Measurements from ENCODE around the gene ANKRD63. TPM values are rescaled to one million over a fixed set of nuclear protein-coding genes. Genes with fewer than 3 reads are reported as not detected.
A peak's percentile ranks its signal among the peaks of the same experiment; 100 is the strongest.

ANKRD63 gene
- total RNA-seq, 2 donors from 2014 or later, result not detected

GRCh38 chr15:40258544-40258943, 24.3 kb downstream of the ANKRD63 start:
- DNase-seq (ENCODE audit: low spot score in 2 of 2), result no peak
- no peak for ATAC-seq
- no peaks in the 10 kb centered on the region for H3K36me3 Mint-ChIP-seq

GRCh38 chr15:40257656-40258450, 25.0 kb downstream of the ANKRD63 start:
- Mint-ChIP-seq H3K27ac (peak overlapping the region in 1 of 2 donors; percentile 36), H3K36me3 (no peaks in the 10 kb centered on the region)

More at GRCh38 chr15:40258544-40258943, 24.3 kb downstream of the ANKRD63 start:
- Mint-ChIP-seq H3K9me3 (no peaks in the 10 kb centered on the region), H3K27ac (no peak overlapping the region)

GRCh38 chr15:40256638-40257235, 26.1 kb downstream of the ANKRD63 start:
- ATAC-seq (peak in 1 of 2 donors; percentile 72), DNase-seq (ENCODE audit: low spot score in 2 of 2) (no peak)
- Mint-ChIP-seq H3K27ac (no peak overlapping the region), H3K36me3 (no peaks in the 10 kb centered on the region), H3K9me3 (no peaks in the 10 kb centered on the region)

More at GRCh38 chr15:40257656-40258450, 25.0 kb downstream of the ANKRD63 start:
- DNase-seq (ENCODE audit: low spot score in 2 of 2) (no peak), ATAC-seq (peak in 1 of 2 donors; percentile 36)
- H3K9me3 Mint-ChIP-seq, result no peaks in the 10 kb centered on the region

- no peak for ATAC-seq
- no peak overlapping the region for H3K27ac Mint-ChIP-seq
- no peak for DNase-seq (ENCODE audit: low spot score in 2 of 2)
- no peaks in the 10 kb centered on the region for H3K36me3 Mint-ChIP-seq
- no peaks in the 10 kb centered on the region for H3K9me3 Mint-ChIP-seq
Measured at GRCh38 chr15:40255033-40255432, 27.8 kb downstream of the ANKRD63 start.

GRCh38 chr15:40254452-40254851, 28.4 kb downstream of the ANKRD63 start:
- ATAC-seq (no peak), DNase-seq (ENCODE audit: low spot score in 2 of 2) (no peak)
- Mint-ChIP-seq H3K27ac (no peak overlapping the region), H3K36me3 (no peaks in the 10 kb centered on the region), H3K9me3 (no peaks in the 10 kb centered on the region)

- peak in 1 of 2 donors; percentile 46 for ATAC-seq
- Mint-ChIP-seq H3K9me3 (no peaks in the 10 kb centered on the region), H3K36me3 (no peaks in the 10 kb centered on the region), H3K27ac (no peak overlapping the region)
- no peak for DNase-seq (ENCODE audit: low spot score in 2 of 2)
Measured at GRCh38 chr15:40253167-40253790, 29.6 kb downstream of the ANKRD63 start.

GRCh38 chr15:40252438-40253166, 30.3 kb downstream of the ANKRD63 start:
- no peaks in the 10 kb centered on the region for H3K36me3 Mint-ChIP-seq
- H3K9me3 Mint-ChIP-seq, result no peaks in the 10 kb centered on the region
- peak in 1 of 2 donors; percentile 29 for DNase-seq (ENCODE audit: low spot score in 2 of 2)
- ATAC-seq, result peak; percentile 28 to 60
- no peak overlapping the region for H3K27ac Mint-ChIP-seq

GRCh38 chr15:40252141-40252437, 30.8 kb downstream of the ANKRD63 start:
- no peak for ATAC-seq

GRCh38 chr15:40251486-40252140, 31.3 kb downstream of the ANKRD63 start:
- no peak for ATAC-seq
- Mint-ChIP-seq H3K9me3 (no peaks in the 10 kb centered on the region), H3K27ac (no peak overlapping the region)

More at GRCh38 chr15:40252141-40252437, 30.8 kb downstream of the ANKRD63 start:
- Mint-ChIP-seq H3K36me3 (no peaks in the 10 kb centered on the region), H3K27ac (no peak overlapping the region), H3K9me3 (no peaks in the 10 kb centered on the region)
- DNase-seq (ENCODE audit: low spot score in 2 of 2), result no peak

GRCh38 chr15:40250771-40251483, 31.9 kb downstream of the ANKRD63 start:
- no peaks in the 10 kb centered on the region for H3K9me3 Mint-ChIP-seq
- DNase-seq (ENCODE audit: low spot score in 2 of 2), result no peak

More at GRCh38 chr15:40251486-40252140, 31.3 kb downstream of the ANKRD63 start:
- no peaks in the 10 kb centered on the region for H3K36me3 Mint-ChIP-seq
- DNase-seq (ENCODE audit: low spot score in 2 of 2), result no peak

GRCh38 chr15:40250304-40250656, 32.6 kb downstream of the ANKRD63 start:
- DNase-seq (ENCODE audit: low spot score in 2 of 2) (no peak), ATAC-seq (no peak)
- Mint-ChIP-seq H3K36me3 (no peaks in the 10 kb centered on the region), H3K9me3 (no peaks in the 10 kb centered on the region), H3K27ac (no peak overlapping the region)

More at GRCh38 chr15:40250771-40251483, 31.9 kb downstream of the ANKRD63 start:
- H3K36me3 Mint-ChIP-seq, result no peaks in the 10 kb centered on the region
- no peak overlapping the region for H3K27ac Mint-ChIP-seq
- ATAC-seq, result no peak

GRCh38 chr15:40249477-40250303, 33.2 kb downstream of the ANKRD63 start:
- no peak for DNase-seq (ENCODE audit: low spot score in 2 of 2)
- no peaks in the 10 kb centered on the region for H3K36me3 Mint-ChIP-seq

GRCh38 chr15:40248006-40248783, 34.7 kb downstream of the ANKRD63 start:
- Mint-ChIP-seq H3K36me3 (no peaks in the 10 kb centered on the region), H3K9me3 (no peaks in the 10 kb centered on the region), H3K27ac (no peak overlapping the region)
- ATAC-seq, result no peak
- no peak for DNase-seq (ENCODE audit: low spot score in 2 of 2)

More at GRCh38 chr15:40249477-40250303, 33.2 kb downstream of the ANKRD63 start:
- no peak overlapping the region for H3K27ac Mint-ChIP-seq
- no peaks in the 10 kb centered on the region for H3K9me3 Mint-ChIP-seq
- no peak for ATAC-seq

GRCh38 chr15:40247406-40247971, 35.4 kb downstream of the ANKRD63 start:
- no peaks in the 10 kb centered on the region for H3K9me3 Mint-ChIP-seq
- ATAC-seq, result no peak
- DNase-seq (ENCODE audit: low spot score in 2 of 2), result no peak
- peak overlapping the region in 1 of 2 donors; percentile 57 for H3K27ac Mint-ChIP-seq
- H3K36me3 Mint-ChIP-seq, result no peaks in the 10 kb centered on the region
